Stimulated activated CD8-positive, alpha-beta memory T cell treated with anti-CD3 and anti-CD28 coated beads, Interleukin-15, amount 100 ng/mL, for 1 hour (primary cell): ENCODE results near the gene NRCAM.

ENCODE experiments used
- DNase-seq: peaks from one replicate; pipeline ENCODE4 v3.0.0-alpha.2; 2020; ENCODE audit warnings: low read depth

Gene NRCAM

GRCh38 chr7:108308276-108308675, 148.0 kb downstream of the NRCAM start:
- no peak for DNase-seq

GRCh38 chr7:108307595-108307994, 148.6 kb downstream of the NRCAM start:
- DNase-seq: no peak

DNA sequence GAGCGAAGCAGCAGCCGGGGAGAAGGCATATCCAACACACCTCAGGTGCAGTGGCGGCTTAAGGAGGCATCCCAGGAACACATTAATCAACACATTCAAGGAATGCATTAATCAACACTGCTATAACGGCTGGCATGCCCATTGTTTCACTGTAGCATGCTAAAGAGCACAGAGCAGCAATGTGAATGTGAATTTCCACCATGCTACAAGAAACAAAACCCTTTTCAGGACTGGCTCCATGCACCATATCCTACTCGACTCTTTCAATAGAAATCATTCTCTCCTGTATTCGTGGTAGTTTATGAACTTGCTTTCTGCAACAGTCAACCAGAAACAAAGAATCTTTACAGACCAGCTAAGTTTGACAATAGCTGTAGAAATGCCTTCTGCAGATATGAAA, 149.0 kb downstream of the NRCAM start:
- no peak for DNase-seq

DNA sequence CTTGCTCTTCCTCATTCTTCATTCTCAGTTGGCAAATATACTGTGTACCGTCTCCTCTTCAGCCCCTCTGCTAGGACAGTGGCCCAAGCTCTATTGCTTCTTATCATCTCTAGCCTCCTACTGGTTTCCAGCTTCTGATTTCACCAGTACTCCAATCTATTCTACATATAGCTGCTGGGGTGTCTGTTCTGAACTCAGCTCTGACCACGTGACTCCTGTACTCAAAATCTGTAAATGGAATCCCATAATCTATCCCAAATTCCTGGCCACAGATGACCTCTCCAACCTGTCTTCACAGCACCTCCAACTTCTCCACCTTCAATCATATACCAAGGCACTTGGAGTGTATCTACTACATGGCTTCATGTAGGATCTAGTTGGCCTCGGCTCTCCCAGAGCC, 152.9 kb downstream of the NRCAM start:
- no peak for DNase-seq

- no peak for DNase-seq
Measured at GRCh38 chr7:108301387-108301786, 154.8 kb downstream of the NRCAM start.

DNA sequence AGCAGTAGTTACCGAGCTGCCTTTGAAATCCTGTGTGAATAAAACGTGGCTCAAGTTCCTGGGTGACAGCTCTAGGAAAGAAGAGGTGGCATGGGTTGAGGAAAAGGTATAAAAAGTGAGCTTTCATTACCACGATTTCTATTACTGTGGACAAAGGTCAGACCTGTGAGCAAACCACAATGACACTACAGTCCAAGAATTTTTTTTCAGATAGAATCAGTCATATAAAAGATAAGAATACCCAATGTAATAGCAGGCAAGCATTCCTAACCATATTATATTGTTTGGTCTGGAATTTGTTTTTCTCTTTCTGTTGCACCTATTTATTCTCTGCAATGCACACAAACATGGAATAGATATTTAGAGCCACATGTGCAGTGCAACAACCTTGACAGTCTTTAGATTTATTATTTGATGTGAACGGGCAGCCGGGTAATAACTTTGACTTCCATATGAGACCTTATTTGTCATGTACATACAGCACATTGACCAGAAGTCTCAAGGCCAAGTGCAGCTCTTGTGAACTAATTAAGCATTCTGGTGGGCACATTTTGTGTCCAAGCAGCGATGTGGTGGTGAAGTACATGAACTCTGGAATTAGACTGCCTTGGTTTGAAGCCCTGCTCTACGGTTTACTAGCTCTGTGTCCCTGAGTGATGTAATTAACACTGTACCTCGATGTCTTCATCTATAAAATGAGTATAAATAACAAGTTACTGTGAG, 156.8 kb downstream of the NRCAM start:
- DNase-seq: no peak

- DNase-seq: no peak
Measured at GRCh38 chr7:108296911-108297310, 159.3 kb downstream of the NRCAM start.

DNA sequence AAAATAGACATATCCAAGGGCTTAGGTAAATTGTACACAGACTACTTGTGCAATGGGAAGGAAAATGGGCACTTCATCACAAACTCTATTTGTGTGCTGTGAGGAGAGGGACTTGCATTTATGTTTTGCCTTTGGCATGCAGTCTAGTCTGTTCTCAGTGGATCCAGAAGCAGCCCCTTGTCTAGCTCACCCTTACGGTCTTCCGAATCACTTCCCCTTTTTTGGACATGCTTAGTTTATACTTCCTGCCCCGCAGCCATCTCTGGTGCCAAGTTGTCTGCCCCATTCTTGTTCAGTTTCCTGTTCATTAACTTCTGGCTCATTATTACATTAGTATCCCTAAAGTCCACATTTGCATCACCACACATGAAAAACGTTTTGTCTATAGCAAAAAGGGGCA, 161.6 kb downstream of the NRCAM start:
- DNase-seq: no peak

GRCh38 chr7:108293149-108293612, 163.1 kb downstream of the NRCAM start:
- no peak for DNase-seq

DNA sequence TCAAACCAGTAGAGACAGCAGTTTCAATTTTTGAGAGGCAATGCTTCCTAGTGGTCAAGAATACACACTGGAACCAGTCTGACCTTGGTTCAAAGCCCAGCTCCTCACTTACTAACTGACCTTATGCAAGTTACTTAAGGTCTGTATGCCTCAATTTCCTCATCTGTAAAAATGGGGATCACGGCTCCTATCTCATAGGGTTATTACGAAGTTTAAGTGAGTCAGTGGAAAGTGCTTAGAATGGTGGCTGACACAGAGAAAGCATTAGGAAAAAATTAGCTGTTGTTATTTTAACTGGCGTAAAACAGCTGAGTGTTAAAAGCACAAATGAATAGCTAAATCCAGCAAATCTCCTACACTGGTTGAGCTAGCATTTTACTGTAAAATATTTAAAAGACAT, 163.7 kb downstream of the NRCAM start:
- DNase-seq: no peak

GRCh38 chr7:108291791-108292440, 164.3 kb downstream of the NRCAM start:
- no peak for DNase-seq

- no peak for DNase-seq
Measured at GRCh38 chr7:108291152-108291508, 165.1 kb downstream of the NRCAM start.

- no peak for DNase-seq
Measured at GRCh38 chr7:108290459-108291151, 165.6 kb downstream of the NRCAM start.

DNA sequence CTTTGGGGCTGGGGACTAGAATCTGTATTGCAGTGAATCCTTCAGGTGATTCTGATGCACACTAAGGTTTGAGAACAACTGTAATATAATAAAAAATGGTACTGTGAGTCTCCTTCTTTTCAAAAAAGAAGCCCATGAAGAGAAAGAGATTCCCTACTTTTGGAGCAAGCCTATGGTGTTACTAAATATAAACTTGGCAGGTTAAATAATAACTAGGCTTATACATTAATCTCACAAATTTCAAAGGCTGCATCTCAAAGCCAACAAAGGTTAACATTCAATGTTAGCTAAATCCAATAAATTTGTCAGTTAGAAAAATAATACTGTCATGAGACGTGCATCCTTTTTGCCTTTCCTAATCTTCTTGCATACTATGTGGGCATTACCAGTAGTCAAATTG, 166.4 kb downstream of the NRCAM start:
- no peak for DNase-seq

DNA sequence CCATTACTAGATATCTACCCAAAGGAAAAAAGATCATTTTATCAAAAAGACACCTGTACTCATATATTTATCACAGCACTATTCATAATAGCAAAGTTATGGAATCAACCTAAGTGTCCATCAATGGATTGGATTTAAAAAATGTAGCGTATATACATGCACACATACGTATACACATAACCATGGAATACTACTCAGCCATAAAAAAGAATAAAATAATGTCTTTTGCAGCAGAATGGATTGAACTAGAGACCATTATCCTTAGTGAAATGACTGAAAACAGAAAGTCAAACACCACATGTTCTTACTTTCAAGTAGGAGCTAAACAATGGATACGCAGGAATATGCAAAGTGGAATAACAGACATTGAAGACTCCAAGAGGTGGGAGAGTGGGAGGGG, 168.4 kb downstream of the NRCAM start:
- no peak for DNase-seq

GRCh38 chr7:108286290-108286904, 169.8 kb downstream of the NRCAM start:
- no peak for DNase-seq

- no peak for DNase-seq
Measured at GRCh38 chr7:108285778-108286177, 170.5 kb downstream of the NRCAM start.

DNA sequence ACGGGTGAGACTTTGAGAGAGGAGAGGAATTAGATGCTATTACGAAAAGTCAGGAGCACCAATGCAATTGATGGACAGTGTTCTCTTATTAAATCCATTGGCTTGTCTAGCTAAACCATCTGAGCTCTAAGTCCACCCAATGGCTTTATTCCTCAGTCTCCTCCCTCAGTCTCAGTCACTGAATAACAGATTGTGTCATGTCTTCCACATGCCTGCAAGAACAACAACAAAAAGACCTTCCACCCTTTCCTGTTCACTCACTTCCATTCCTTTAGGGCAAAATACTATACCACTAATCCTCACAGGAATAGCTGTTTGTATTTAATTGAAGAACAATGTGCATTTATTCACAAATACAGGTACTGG, 171.2 kb downstream of the NRCAM start:
- DNase-seq: no peak

GRCh38 chr7:108284349-108285002, 171.8 kb downstream of the NRCAM start:
- no peak for DNase-seq

DNA sequence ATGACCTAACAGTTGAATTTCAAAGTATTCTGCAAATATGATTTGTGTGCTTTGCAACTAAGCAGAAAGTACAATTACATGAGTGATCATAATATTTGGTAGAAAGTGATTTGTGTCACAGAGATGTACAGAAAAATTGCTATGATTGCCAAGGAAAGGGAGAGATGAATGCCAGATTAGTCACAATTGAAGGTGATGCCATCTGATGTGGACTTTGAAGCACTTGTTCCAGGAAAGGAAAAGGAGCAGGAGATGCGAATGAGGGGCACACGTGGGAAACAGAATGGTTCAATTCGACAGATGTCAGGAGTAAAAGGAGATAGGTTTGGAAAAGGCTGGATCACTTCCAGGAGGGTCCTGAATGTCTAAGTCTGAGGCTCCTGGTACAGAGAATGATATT, 173.0 kb downstream of the NRCAM start:
- DNase-seq: no peak

DNA sequence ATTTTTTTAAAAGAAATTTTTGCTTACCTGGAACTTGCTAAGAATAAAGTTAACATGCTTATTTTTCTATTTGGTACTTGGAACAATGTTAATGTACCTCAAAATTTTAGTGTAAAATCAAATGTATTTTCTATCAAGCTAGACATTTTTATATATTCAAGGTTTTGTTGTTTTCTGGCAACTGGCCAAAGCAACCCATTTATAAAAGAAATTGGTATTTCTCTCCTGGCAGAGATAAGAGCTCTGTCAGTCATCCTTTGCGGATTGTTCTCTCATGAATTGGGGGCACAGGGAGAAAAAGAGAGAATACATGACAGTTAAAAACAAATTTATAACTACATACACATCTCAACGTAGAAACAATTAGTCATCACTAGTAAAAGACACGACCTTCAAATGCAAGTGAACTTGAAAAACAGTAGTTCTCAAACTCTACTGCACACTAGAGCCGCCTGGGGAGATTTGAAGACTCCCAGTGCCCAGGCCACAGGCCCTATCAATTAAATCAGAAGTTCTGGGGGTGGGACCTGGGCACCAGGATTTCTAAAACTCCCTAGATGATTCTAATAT, 173.7 kb downstream of the NRCAM start:
- DNase-seq: no peak

DNA sequence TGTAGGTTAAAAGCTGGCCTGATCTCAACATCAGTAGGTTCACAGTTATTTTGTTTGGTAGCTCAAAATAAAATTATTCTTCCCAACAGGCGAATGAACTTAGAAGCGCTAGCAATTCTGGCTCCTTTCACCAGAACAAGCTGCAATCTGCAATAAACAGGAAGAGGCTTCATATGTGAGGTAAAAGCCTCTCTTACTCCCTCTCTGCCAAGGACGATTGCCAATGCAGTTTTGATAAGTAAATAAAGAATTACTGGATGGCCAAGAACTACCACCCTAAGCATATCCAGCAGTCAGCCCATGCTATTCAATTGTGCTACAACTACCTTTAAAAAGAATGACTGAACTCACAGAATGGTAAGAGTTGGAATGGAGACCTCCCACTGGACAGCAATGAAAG, 176.1 kb downstream of the NRCAM start:
- no peak for DNase-seq
